ENCODE data around the gene PTPRF.
"Not testable (repeated sequence)": the region's sequence is repeated elsewhere in the genome, so short reads cannot be mapped to it uniquely, and the experiment has no call there.

PTPRF gene

GRCh38 chr1:43549394-43549793, 18.7 kb downstream of the PTPRF start:
- not testable (repeated sequence) for H3K9me3 Mint-ChIP-seq (ENCODE audit: low read depth); H3K27me3 Mint-ChIP-seq; H3K4me1 Mint-ChIP-seq (ENCODE audit: low read depth); H3K36me3 Mint-ChIP-seq; H3K4me3 Mint-ChIP-seq; H3K27ac Mint-ChIP-seq

GRCh38 chr1:43549921-43550597, 19.4 kb downstream of the PTPRF start:
- H3K4me3 Mint-ChIP-seq = peak overlapping the region; percentile 44
- peaks cover 8% of the 10 kb centered on the region for H3K27me3 Mint-ChIP-seq
- H3K27ac Mint-ChIP-seq = no peak overlapping the region

GRCh38 chr1:43550598-43551246, 20.0 kb downstream of the PTPRF start:
- Mint-ChIP-seq H3K36me3 (no peaks in the 10 kb centered on the region), H3K4me3 (peak overlapping the region; percentile 44), H3K9me3 (ENCODE audit: low read depth) (no peaks in the 10 kb centered on the region), H3K27ac (no peak overlapping the region), H3K4me1 (ENCODE audit: low read depth) (peaks cover 10% of the 10 kb centered on the region), H3K27me3 (peaks cover 8% of the 10 kb centered on the region)

More at GRCh38 chr1:43549921-43550597, 19.4 kb downstream of the PTPRF start:
- no peaks in the 10 kb centered on the region for H3K36me3 Mint-ChIP-seq
- peaks cover 10% of the 10 kb centered on the region for H3K4me1 Mint-ChIP-seq (ENCODE audit: low read depth)
- H3K9me3 Mint-ChIP-seq (ENCODE audit: low read depth) = no peaks in the 10 kb centered on the region

- Mint-ChIP-seq H3K4me3 (no peak overlapping the region), H3K27ac (no peak overlapping the region), H3K36me3 (no peaks in the 10 kb centered on the region)
These were observed 20.8 kb downstream of the PTPRF start for GRCh38 chr1:43551396-43551888.

GRCh38 chr1:43552059-43552742, 21.5 kb downstream of the PTPRF start:
- Mint-ChIP-seq H3K4me3 (no peak overlapping the region), H3K27ac (no peak overlapping the region), H3K4me1 (ENCODE audit: low read depth) (peaks cover 10% of the 10 kb centered on the region), H3K27me3 (peaks cover 8% of the 10 kb centered on the region), H3K36me3 (no peaks in the 10 kb centered on the region), H3K9me3 (ENCODE audit: low read depth) (no peaks in the 10 kb centered on the region)

More at GRCh38 chr1:43551396-43551888, 20.8 kb downstream of the PTPRF start:
- peaks cover 8% of the 10 kb centered on the region for H3K27me3 Mint-ChIP-seq
- H3K9me3 Mint-ChIP-seq (ENCODE audit: low read depth) = no peaks in the 10 kb centered on the region
- H3K4me1 Mint-ChIP-seq (ENCODE audit: low read depth) = peaks cover 10% of the 10 kb centered on the region

GRCh38 chr1:43552813-43553212, 22.1 kb downstream of the PTPRF start:
- H3K27ac Mint-ChIP-seq = no peak overlapping the region
- H3K36me3 Mint-ChIP-seq = no peaks in the 10 kb centered on the region
- no peak overlapping the region for H3K4me3 Mint-ChIP-seq
- H3K4me1 Mint-ChIP-seq (ENCODE audit: low read depth) = peaks cover 10% of the 10 kb centered on the region
- peaks cover 8% of the 10 kb centered on the region for H3K27me3 Mint-ChIP-seq
- no peaks in the 10 kb centered on the region for H3K9me3 Mint-ChIP-seq (ENCODE audit: low read depth)

GRCh38 chr1:43554444-43554992, 23.8 kb downstream of the PTPRF start:
- Mint-ChIP-seq H3K36me3 (no peaks in the 10 kb centered on the region), H3K27me3 (peaks cover 8% of the 10 kb centered on the region), H3K4me1 (ENCODE audit: low read depth) (peaks cover 10% of the 10 kb centered on the region), H3K4me3 (no peak overlapping the region), H3K27ac (no peak overlapping the region), H3K9me3 (ENCODE audit: low read depth) (no peaks in the 10 kb centered on the region)

- H3K4me1 Mint-ChIP-seq (ENCODE audit: low read depth) = peaks cover 8% of the 10 kb centered on the region
- no peak overlapping the region for H3K27ac Mint-ChIP-seq
- no peaks in the 10 kb centered on the region for H3K27me3 Mint-ChIP-seq
- H3K36me3 Mint-ChIP-seq = no peaks in the 10 kb centered on the region
- no peaks in the 10 kb centered on the region for H3K9me3 Mint-ChIP-seq (ENCODE audit: low read depth)
- no peak overlapping the region for H3K4me3 Mint-ChIP-seq
These were observed 26.1 kb downstream of the PTPRF start for GRCh38 chr1:43556782-43557181.

- H3K27me3 Mint-ChIP-seq = no peaks in the 10 kb centered on the region
- H3K4me1 Mint-ChIP-seq (ENCODE audit: low read depth) = peaks cover 8% of the 10 kb centered on the region
- no peaks in the 10 kb centered on the region for H3K36me3 Mint-ChIP-seq
- no peak overlapping the region for H3K27ac Mint-ChIP-seq
- no peaks in the 10 kb centered on the region for H3K9me3 Mint-ChIP-seq (ENCODE audit: low read depth)
- no peak overlapping the region for H3K4me3 Mint-ChIP-seq
These were observed 27.1 kb downstream of the PTPRF start for GRCh38 chr1:43557744-43558245.

- no peaks in the 10 kb centered on the region for H3K36me3 Mint-ChIP-seq
- H3K27me3 Mint-ChIP-seq = no peaks in the 10 kb centered on the region
- no peak overlapping the region for H3K27ac Mint-ChIP-seq
- no peaks in the 10 kb centered on the region for H3K9me3 Mint-ChIP-seq (ENCODE audit: low read depth)
- no peak overlapping the region for H3K4me3 Mint-ChIP-seq
- H3K4me1 Mint-ChIP-seq (ENCODE audit: low read depth) = peaks cover 8% of the 10 kb centered on the region
These were observed 27.7 kb downstream of the PTPRF start for GRCh38 chr1:43558346-43558841.

- H3K27ac Mint-ChIP-seq = no peak overlapping the region
- H3K36me3 Mint-ChIP-seq = no peaks in the 10 kb centered on the region
- H3K4me3 Mint-ChIP-seq = no peak overlapping the region
- no peaks in the 10 kb centered on the region for H3K9me3 Mint-ChIP-seq (ENCODE audit: low read depth)
- H3K4me1 Mint-ChIP-seq (ENCODE audit: low read depth) = peaks cover 2% of the 10 kb centered on the region
- no peaks in the 10 kb centered on the region for H3K27me3 Mint-ChIP-seq
These were observed 29.0 kb downstream of the PTPRF start for GRCh38 chr1:43559714-43560113.

GRCh38 chr1:43560286-43560685, 29.6 kb downstream of the PTPRF start:
- Mint-ChIP-seq H3K27me3 (peaks cover 3% of the 10 kb centered on the region), H3K4me1 (ENCODE audit: low read depth) (peaks cover 2% of the 10 kb centered on the region), H3K9me3 (ENCODE audit: low read depth) (no peaks in the 10 kb centered on the region), H3K27ac (no peak overlapping the region), H3K4me3 (no peak overlapping the region), H3K36me3 (no peaks in the 10 kb centered on the region)

GRCh38 chr1:43563876-43564539, 33.3 kb downstream of the PTPRF start:
- H3K4me1 Mint-ChIP-seq (ENCODE audit: low read depth) = peaks cover 5% of the 10 kb centered on the region
- no peak overlapping the region for H3K4me3 Mint-ChIP-seq
- no peaks in the 10 kb centered on the region for H3K36me3 Mint-ChIP-seq
- no peaks in the 10 kb centered on the region for H3K9me3 Mint-ChIP-seq (ENCODE audit: low read depth)
- no peak overlapping the region for H3K27ac Mint-ChIP-seq
- H3K27me3 Mint-ChIP-seq = peaks cover 4% of the 10 kb centered on the region

GRCh38 chr1:43564551-43565348, 34.1 kb downstream of the PTPRF start:
- peak overlapping the region; percentile 46 for H3K4me3 Mint-ChIP-seq
- H3K27ac Mint-ChIP-seq = no peak overlapping the region
- no peaks in the 10 kb centered on the region for H3K9me3 Mint-ChIP-seq (ENCODE audit: low read depth)
- H3K36me3 Mint-ChIP-seq = no peaks in the 10 kb centered on the region
- peaks cover 4% of the 10 kb centered on the region for H3K27me3 Mint-ChIP-seq
- H3K4me1 Mint-ChIP-seq (ENCODE audit: low read depth) = peaks cover 5% of the 10 kb centered on the region
